Right lobe of liver (tissue), 4 donors: Measurements from ENCODE around the gene GIPC2.

ENCODE experiments used
- CTCF ChIP-seq, 4 donors: fragments of 200-600 bp in 3 of 4; fragments of 450-650 bp in 1 of 4; IDR thresholded peaks; one replicate each; pipeline versions ENCODE4 v1.5.1 to v1.8.0; 2016 to 2022; ENCODE audit warnings: antibody characterized with exemption in 4 of 4, mild to moderate bottlenecking in 2 of 4
- POLR2A ChIP-seq: fragments of 450-650 bp; IDR thresholded peaks from one replicate; pipeline ENCODE4 v1.6.1; 2017; ENCODE audit warnings: antibody characterized with exemption, mild to moderate bottlenecking
- donor health status: DM: no; HTN: no; CAD: no.
- donor health status: DM: no; HTN: no; CAD: no.
- donor health status: DM: no; HTN: yes; CAD: no.

GRCh38 chr1:78132948-78133322 is 87.2 kb downstream of the GIPC2 start:
- TF ChIP-seq CTCF (IDR thresholded peaks at IDR 0.05) (no peak), POLR2A (no peak)
